ENCODE results near the gene ZNF846.
"Not testable (repeated sequence)": the region's sequence is repeated elsewhere in the genome, so short reads cannot be mapped to it uniquely, and the experiment has no call there.

ZNF846 gene

DNA sequence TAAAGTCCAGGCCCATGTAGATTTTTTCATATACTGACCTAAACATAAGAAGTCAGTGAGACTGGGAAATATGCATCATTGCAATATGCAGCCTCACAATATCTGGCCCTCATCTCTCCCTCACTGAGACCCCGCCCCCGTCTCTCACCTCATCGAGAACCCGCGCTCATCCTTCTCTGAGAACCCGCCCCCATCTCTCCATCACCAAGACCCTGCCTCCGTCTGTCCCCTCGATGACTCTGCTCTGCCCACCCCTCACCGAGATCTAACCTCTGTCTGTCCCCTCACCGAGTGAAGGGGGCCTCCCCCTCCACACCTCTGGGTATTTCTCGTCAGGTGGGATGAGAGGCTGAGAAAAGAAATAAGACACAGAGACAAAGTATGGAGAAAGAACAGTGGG lies 20.5 kb upstream of the ZNF846 start:
- Histone ChIP-seq H3K27ac (peak overlapping the region; percentile 46 to 97), H3K4me3 (no peak overlapping the region)
- DNase-seq (ENCODE audit: low spot score): no peak
- TF ChIP-seq, protein P1, sequence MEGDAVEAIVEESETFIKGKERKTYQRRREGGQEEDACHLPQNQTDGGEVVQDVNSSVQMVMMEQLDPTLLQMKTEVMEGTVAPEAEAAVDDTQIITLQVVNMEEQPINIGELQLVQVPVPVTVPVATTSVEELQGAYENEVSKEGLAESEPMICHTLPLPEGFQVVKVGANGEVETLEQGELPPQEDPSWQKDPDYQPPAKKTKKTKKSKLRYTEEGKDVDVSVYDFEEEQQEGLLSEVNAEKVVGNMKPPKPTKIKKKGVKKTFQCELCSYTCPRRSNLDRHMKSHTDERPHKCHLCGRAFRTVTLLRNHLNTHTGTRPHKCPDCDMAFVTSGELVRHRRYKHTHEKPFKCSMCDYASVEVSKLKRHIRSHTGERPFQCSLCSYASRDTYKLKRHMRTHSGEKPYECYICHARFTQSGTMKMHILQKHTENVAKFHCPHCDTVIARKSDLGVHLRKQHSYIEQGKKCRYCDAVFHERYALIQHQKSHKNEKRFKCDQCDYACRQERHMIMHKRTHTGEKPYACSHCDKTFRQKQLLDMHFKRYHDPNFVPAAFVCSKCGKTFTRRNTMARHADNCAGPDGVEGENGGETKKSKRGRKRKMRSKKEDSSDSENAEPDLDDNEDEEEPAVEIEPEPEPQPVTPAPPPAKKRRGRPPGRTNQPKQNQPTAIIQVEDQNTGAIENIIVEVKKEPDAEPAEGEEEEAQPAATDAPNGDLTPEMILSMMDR (IDR thresholded peaks at IDR 0.05): no peak

DNA sequence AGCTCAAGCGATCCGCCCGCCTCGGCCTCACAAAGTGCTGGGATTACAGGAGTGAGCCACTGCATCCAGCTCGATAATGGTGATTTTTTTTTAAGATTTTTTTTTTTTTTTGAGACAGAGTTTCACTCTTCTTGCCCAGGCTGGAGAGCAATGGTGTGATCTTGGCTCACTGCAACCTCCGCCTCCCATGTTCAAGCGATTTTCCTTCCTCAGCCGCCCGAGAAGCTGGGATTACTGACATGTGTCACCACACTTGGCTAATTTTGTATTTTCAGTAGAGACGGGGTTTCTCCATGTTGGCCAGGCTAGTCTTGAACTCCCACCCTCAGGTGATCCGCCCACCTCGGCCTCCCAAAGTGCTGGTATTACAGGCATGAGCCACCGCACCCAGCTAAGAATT lies 20.1 kb upstream of the ZNF846 start:
- not testable (repeated sequence) for H3K4me3 ChIP-seq; DNase-seq (ENCODE audit: low spot score); H3K27ac ChIP-seq

DNA sequence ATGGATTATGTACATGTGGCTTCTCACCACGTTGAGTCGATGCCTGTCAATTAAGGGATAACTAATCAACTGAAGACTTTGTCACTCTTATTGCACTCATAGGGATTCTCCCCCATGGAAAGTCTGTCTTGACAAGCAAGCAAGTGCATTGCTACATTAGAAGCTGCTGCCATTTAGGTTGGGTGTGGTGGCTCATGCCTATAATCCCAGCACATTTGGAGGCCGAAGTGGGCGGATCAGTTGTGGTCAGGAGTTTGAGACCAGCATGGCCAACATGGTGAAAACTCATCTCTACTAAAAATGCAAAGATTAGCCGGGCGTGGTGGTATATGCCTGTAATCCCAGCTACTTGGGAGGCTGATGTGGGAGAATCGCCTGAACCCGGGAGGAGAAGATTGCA lies 18.3 kb upstream of the ZNF846 start:
- peak overlapping the region; percentile 96 to 99 for H3K27ac ChIP-seq
- H3K4me3 ChIP-seq: peak overlapping the region; percentile 82
- DNase-seq (ENCODE audit: low spot score): no peak
- TF ChIP-seq, protein P1 (IDR thresholded peaks at IDR 0.05): no peak

DNA sequence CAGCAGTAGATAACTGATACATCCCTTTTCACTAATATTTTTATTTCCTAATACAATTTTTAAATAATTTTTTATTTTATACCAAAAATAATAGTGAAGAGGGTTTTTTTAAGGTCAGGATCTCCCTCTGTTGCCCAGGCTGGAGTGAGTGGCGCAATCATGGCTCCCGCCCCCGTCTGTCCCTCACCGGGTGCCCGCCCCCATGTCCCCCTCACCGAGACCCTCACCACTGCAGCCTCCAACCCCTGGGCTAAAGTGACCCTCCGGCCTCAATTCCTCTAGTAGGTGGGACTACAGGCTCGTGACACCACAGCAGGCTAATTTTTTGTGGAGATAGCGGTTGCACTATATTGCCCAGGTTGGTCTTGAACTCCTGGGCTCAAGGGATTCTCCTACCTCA lies 17.8 kb upstream of the ZNF846 start:
- peak overlapping the region; percentile 96 to 99 for H3K27ac ChIP-seq
- H3K4me3 ChIP-seq: peak overlapping the region; percentile 82
- DNase-seq (ENCODE audit: low spot score): no peak
- TF ChIP-seq, protein P1 (IDR thresholded peaks at IDR 0.05): no peak

DNA sequence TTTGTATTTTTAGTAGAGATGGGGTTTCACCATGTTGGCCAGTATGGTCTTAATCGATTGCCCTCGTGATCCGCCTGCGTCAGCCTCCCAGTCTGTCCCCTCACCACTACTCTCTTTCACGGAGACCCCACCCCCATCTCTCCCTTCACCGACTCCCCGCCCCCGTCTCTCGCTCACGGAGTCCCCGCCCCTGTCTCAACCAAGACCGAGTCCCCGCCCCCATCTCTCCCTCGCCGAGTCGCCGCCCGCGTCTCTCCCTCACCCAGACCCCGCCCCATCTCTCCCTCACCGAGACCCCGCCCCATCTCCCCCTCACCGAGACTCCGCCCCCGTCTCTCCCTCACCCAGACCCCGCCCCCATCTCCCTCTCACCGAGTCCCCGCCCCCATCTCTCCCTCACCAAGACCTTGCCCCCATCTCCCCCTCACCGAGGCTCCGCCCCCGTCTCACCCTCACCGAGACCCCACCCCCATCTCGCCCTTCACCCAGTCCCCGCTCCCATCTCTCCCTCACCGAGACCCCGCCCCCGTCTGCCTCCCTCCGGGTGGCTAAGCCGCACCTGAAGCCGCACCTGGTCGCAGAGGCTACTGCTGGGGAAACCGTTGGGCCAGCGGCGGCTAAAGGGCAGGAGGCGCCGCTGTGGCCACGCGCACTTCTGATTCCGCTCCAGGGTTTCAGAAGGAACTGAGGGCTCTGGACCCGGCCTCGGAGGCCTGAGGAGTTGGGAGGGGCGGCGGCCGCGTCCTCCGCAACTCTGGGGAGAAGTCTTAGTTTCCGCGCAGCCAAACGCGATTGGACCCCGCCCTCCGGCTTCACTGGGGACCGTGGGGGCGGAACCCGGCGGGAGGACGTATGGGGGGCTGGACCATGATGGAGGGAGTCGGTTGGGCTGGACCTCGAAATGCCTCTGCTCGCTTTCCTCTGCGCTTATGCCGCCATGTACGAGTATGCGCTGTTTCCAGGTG lies 17.1 kb upstream of the ZNF846 start:
- peak overlapping the region; percentile 82 for H3K4me3 ChIP-seq
- DNase-seq (ENCODE audit: low spot score): peak; percentile 97
- H3K27ac ChIP-seq: peak overlapping the region; percentile 96 to 99
- TF ChIP-seq, protein P1 (IDR thresholded peaks at IDR 0.05): no peak

DNA sequence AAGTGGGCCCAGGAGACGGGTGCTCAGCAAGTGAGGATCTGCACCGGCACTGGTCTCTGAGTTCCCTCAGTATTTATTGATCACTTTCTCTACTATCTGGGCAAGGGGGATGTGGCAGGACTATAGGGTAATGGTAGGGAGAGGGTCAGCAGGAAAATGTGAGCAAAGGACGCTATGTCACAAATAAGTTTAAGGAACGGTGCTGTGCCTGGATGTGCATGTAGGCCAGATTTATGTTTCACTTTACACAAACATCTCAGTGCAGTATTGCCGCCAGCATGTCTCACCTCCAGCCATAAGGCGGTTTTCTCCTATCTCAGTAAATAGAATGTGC lies 15.6 kb upstream of the ZNF846 start:
- DNase-seq (ENCODE audit: low spot score): not testable (repeated sequence)
- Histone ChIP-seq H3K27ac (peak overlapping the region in 1 of 2 donors; percentile 99), H3K4me3 (peak overlapping the region; percentile 82)

DNA sequence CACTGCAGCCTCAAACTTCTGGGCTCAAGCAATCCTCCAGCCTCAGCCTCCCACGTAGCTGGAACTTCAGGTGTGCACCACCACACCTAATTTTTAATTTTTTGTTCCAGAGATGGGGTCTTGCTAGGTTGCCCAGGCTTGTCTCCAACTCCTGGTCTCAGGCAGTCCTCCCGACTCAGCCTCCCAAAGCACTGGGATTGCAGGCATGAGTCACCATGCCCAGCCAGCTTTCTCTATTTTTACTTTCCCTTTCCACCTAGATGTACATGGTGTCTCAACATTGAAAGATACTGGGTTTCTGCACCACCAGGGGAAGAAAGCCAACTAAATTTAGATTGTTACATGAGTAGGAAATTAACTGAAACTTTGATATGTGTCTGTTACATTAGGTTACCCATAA lies 13.8 kb upstream of the ZNF846 start:
- TF ChIP-seq, protein P1 (IDR thresholded peaks at IDR 0.05): no peak
- Histone ChIP-seq H3K27ac (no peak overlapping the region), H3K4me3 (no peak overlapping the region)
- no peak for DNase-seq (ENCODE audit: low spot score)

All from coronary artery (tissue), 2 donors.